ENCODE data around the gene FNDC3B. TPM values are rescaled to one million over a fixed set of nuclear protein-coding genes. Genes with fewer than 3 reads are reported as not detected.

FNDC3B gene
- total and polyA plus RNA-seq, 2 of the 8 experiments (the other 6 are each of a cell fraction or from before 2014, with no cell fraction given) = 14.1 to 44.4 TPM

DNA sequence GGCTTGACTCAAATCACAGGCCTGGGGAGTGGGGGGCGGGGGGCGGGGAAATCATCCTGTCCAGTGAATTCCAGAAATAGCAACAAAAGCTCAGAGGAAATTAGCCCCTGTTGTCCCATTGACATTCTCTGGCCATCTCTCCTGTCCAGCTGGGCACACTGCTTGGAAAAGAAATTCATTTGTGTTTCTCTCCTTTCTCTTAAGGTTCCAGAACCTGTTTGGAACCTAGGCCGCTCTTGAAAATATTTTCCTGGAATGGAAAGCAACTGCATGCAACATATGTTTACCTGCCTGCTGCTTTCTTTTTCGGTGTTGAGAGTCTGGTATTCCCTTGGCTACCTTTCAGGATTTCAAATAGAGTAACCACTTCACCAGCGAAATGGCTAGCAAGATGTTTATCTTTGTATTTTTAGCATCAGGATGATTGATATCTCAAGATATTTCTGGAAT, 239.8 kb downstream of the FNDC3B start:
- Histone ChIP-seq H2BK15ac (ENCODE audit: low read length) (no peak overlapping the region), H3K4me1 (replicated peaks in 1 of 4; ENCODE audit: control insufficient read depth in 3 of 4, insufficient read depth in 4 of 4, low read length in 3 of 4) (no peaks in the 10 kb centered on the region), H4K20me1 (replicated peaks in 1 of 2; ENCODE audit: control insufficient read depth in 1 of 2, insufficient read depth in 2 of 2, low read length in 2 of 2) (no peaks in the 10 kb centered on the region), H3K14ac (ENCODE audit: insufficient read length) (no peak overlapping the region), H3K27ac (ENCODE audit: low read depth, low read length) (no peak overlapping the region), H2BK20ac (ENCODE audit: low read length) (no peak overlapping the region), H3K36me3 (ENCODE audit: control insufficient read depth in 2 of 4, insufficient read depth in 4 of 4, low read length in 3 of 4) (0 out of 8 replicates have a peak, but pooled peaks cover 0 to 2% (median 0%) of the 10 kb centered on the region in 4 experiments), H2AK5ac (ENCODE audit: low read depth, low read length) (no peak overlapping the region), H4K5ac (ENCODE audit: insufficient read length, low read depth, low read length) (no peak overlapping the region), H3K79me1 (ENCODE audit: low read depth, low read length) (no peaks in the 10 kb centered on the region; the same call in 1 of the 2 replicates), H3K9ac (replicated peaks in 1 of 4; ENCODE audit: extremely low read depth in 1 of 4, low read depth in 3 of 4, low read length in 3 of 4) (no peak overlapping the region), H3K9me3 (ENCODE audit: insufficient read depth in 2 of 2, low read depth in 1 of 2, low read length in 1 of 2) (no peaks in the 10 kb centered on the region), H3K79me2 (ENCODE audit: control insufficient read depth in 1 of 2, insufficient read depth in 2 of 2, low read length in 2 of 2) (no peaks in the 10 kb centered on the region), H3K4ac (replicated peaks; ENCODE audit: insufficient read length, low read depth, low read length) (no peak overlapping the region), H2BK120ac (replicated peaks; ENCODE audit: low read depth, low read length) (no peak overlapping the region), H3K18ac (ENCODE audit: extremely low read depth, low read length) (no peak overlapping the region), H3K4me2 (ENCODE audit: insufficient read depth in 1 of 2, low read depth in 2 of 2, low read length in 2 of 2) (no peak overlapping the region), H4K91ac (replicated peaks; ENCODE audit: insufficient read length, low read length) (no peak overlapping the region), H3K23ac (ENCODE audit: insufficient read length) (no peak overlapping the region), H3K23me2 (ENCODE audit: low read depth, low read length) (no peaks in the 10 kb centered on the region), H2BK5ac (ENCODE audit: low read depth, low read length) (no peak overlapping the region), H2AFZ (ENCODE audit: low read length) (no peak overlapping the region), H3K27me3 (replicated peaks in 1 of 4; ENCODE audit: control insufficient read depth in 3 of 4, extremely low read depth in 1 of 4, insufficient read depth in 3 of 4, low read length in 3 of 4) (no peaks in the 10 kb centered on the region), H3K56ac (replicated peaks; ENCODE audit: insufficient read length, low read depth, low read length) (no peak overlapping the region), H3K4me3 (ENCODE audit: extremely low read depth in 1 of 4, insufficient read depth in 2 of 4, low read depth in 3 of 4, low read length in 4 of 4) (no peak overlapping the region), H4K8ac (ENCODE audit: extremely low read depth, insufficient read depth, low read length) (no peak overlapping the region), H2BK12ac (ENCODE audit: low read depth, low read length) (no peak overlapping the region)
- FAIRE-seq (no peak), DNase-seq (ENCODE audit: low read depth in 1 of 2, low spot score in 2 of 2) (no peak)
- POLR2A ChIA-PET (ENCODE audit: partially characterized antibody) = no interaction called here
- CTCF ChIA-PET (ENCODE audit: partially characterized antibody) = interaction anchor here (0.9 to 3.3 kb wide), 2 partner anchors 11 to 78 kb away, joined by 3 to 8 read pairs; no protein-coding TSS in a partner anchor
- 88% methylated on average over 5 of the region's 5 CpGs; no CpG with 5 or more reads in 1 of the 2 experiments for WGBS, 2 experiments (ENCODE audit: extremely low coverage in 1 of 2, insufficient coverage in 1 of 2, insufficient read length in 1 of 2, insufficient replicate concordance in 2 of 2, low coverage in 1 of 2, low lambda C conversion rate in 2 of 2, missing lambda C conversion rate in 1 of 2)
- TF ChIP-seq RAD21 (IDR thresholded peaks at IDR 0.05 in 1 of 2, conservative IDR thresholded peaks at IDR 0.05 in 1 of 2; ENCODE audit: low read depth in 2 of 2, low read length in 2 of 2) = no peak
- TF ChIP-seq, protein P1, sequence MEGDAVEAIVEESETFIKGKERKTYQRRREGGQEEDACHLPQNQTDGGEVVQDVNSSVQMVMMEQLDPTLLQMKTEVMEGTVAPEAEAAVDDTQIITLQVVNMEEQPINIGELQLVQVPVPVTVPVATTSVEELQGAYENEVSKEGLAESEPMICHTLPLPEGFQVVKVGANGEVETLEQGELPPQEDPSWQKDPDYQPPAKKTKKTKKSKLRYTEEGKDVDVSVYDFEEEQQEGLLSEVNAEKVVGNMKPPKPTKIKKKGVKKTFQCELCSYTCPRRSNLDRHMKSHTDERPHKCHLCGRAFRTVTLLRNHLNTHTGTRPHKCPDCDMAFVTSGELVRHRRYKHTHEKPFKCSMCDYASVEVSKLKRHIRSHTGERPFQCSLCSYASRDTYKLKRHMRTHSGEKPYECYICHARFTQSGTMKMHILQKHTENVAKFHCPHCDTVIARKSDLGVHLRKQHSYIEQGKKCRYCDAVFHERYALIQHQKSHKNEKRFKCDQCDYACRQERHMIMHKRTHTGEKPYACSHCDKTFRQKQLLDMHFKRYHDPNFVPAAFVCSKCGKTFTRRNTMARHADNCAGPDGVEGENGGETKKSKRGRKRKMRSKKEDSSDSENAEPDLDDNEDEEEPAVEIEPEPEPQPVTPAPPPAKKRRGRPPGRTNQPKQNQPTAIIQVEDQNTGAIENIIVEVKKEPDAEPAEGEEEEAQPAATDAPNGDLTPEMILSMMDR (IDR thresholded peaks at IDR 0.05; ENCODE audit: control extremely low read depth in 1 of 3, insufficient read depth in 1 of 3, low read depth in 1 of 3, low read length in 3 of 3) = no peak
- no peak for TF ChIP-seq SIX5 (IDR thresholded peaks at IDR 0.05; ENCODE audit: low read depth, low read length)
- TF ChIP-seq JUN (IDR thresholded peaks at IDR 0.05; ENCODE audit: low read depth, low read length) = no peak
- TF ChIP-seq BCL11A (IDR thresholded peaks at IDR 0.05; ENCODE audit: low read depth in 2 of 2, low read length in 2 of 2) = no peak
- TF ChIP-seq CEBPB (IDR thresholded peaks at IDR 0.05; ENCODE audit: low read depth, low read length) = no peak
- no peak for TF ChIP-seq EP300 (IDR thresholded peaks at IDR 0.05; ENCODE audit: borderline replicate concordance in 1 of 2, low read depth in 2 of 2, low read length in 2 of 2)
- no peak for TF ChIP-seq CBX5 (IDR thresholded peaks at IDR 0.05; ENCODE audit: low read depth, low read length)
- no peak for TF ChIP-seq TEAD4 (IDR thresholded peaks at IDR 0.05; ENCODE audit: low read depth, low read length)
- no peak for TF ChIP-seq SP1 (IDR thresholded peaks at IDR 0.05; ENCODE audit: low read depth, low read length)
- no peak for TF ChIP-seq BACH1 (IDR thresholded peaks at IDR 0.05; ENCODE audit: low read length)
- no peak for TF ChIP-seq NANOG (IDR thresholded peaks at IDR 0.05; ENCODE audit: insufficient read depth, low read depth, low read length, poor library complexity, severe bottlenecking)
